Measurements from ENCODE around the gene ERC2. TPM values are rescaled to one million over a fixed set of nuclear protein-coding genes. Genes with fewer than 3 reads are reported as not detected.

Gene ERC2
- polyA plus RNA-seq, 2 of the 4 experiments (the other 2 are of a cell fraction): 0.16 TPM; not detected in 1

- POLR2A ChIA-PET: no interaction called here
- FAIRE-seq: no peak
- H3K27ac ChIP-seq: no peak overlapping the region
- H3K4me3 ChIP-seq: no peak overlapping the region
- H3K4me1 ChIP-seq: no peaks in the 10 kb centered on the region
- DNase-seq (ENCODE audit: low read depth in 1 of 2, low spot score in 1 of 2): no peak
- no peak overlapping the region for H3K4me2 ChIP-seq
- CTCF ChIA-PET: no interaction called here
- WGBS (ENCODE audit: missing lambda C conversion rate): 10% methylated on average over 3 of the region's 3 CpGs
- TF ChIP-seq ZC3H11A (IDR thresholded peaks at IDR 0.05) (no peak), POLR2AphosphoS2 (conservative IDR thresholded peaks at IDR 0.05; ENCODE audit: low read length) (no peak), RCOR1 (IDR thresholded peaks at IDR 0.05; ENCODE audit: low read depth, low read length) (no peak), CHD4 (IDR thresholded peaks at IDR 0.05; ENCODE audit: borderline replicate concordance) (no peak), BHLHE40 (IDR thresholded peaks at IDR 0.05; ENCODE audit: low read depth, low read length) (no peak), JUN (IDR thresholded peaks at IDR 0.05) (no peak)
- ATAC-seq: no peak
- H3K9me3 ChIP-seq: no peaks in the 10 kb centered on the region
Measured at GRCh38 chr3:55701997-55702396, 766.3 kb downstream of the ERC2 start.

- no peak for FAIRE-seq
Measured at GRCh38 chr3:55698831-55699230, 769.4 kb downstream of the ERC2 start.

GRCh38 chr3:55697177-55697865, 770.9 kb downstream of the ERC2 start:
- POLR2A ChIA-PET: no interaction called here
- TF ChIP-seq FOSL2 (IDR thresholded peaks at IDR 0.05): no peak
- no peak for TF ChIP-seq FOSL2 (CRISPR knock-in tag; IDR thresholded peaks at IDR 0.05)
- TF ChIP-seq NPAS2 (CRISPR knock-in tag; IDR thresholded peaks at IDR 0.05; ENCODE audit: borderline replicate concordance): no peak
- no peak for TF ChIP-seq RNF2 (IDR thresholded peaks at IDR 0.05; ENCODE audit: borderline replicate concordance, low read depth)
- no peak for TF ChIP-seq FOSB (CRISPR knock-in tag; IDR thresholded peaks at IDR 0.05)
- no peak for TF ChIP-seq EP300 (IDR thresholded peaks at IDR 0.05)
- no peak for TF ChIP-seq TP53 (CRISPR knock-in tag; IDR thresholded peaks at IDR 0.05)
- no peak for TF ChIP-seq KDM1A (IDR thresholded peaks at IDR 0.05; ENCODE audit: low read depth)
- TF ChIP-seq HOXB5 (CRISPR knock-in tag; IDR thresholded peaks at IDR 0.05): no peak
- TF ChIP-seq PHF8 (IDR thresholded peaks at IDR 0.05; ENCODE audit: borderline replicate concordance, low read depth): no peak
- no peak for TF ChIP-seq POLR2A (IDR thresholded peaks at IDR 0.05; ENCODE audit: low read length)
- no peak for TF ChIP-seq CBX2 (IDR thresholded peaks at IDR 0.05; ENCODE audit: borderline replicate concordance, low read depth)
- no peak for TF ChIP-seq JUN (IDR thresholded peaks at IDR 0.05)
- no peak for TF ChIP-seq ZFP36 (IDR thresholded peaks at IDR 0.05; ENCODE audit: borderline replicate concordance, partially characterized antibody)
- TF ChIP-seq CHD4 (IDR thresholded peaks at IDR 0.05; ENCODE audit: borderline replicate concordance): no peak
- TF ChIP-seq ZNF302 (CRISPR knock-in tag; IDR thresholded peaks at IDR 0.05): no peak
- TF ChIP-seq SREBF2 (IDR thresholded peaks at IDR 0.05): no peak
- TF ChIP-seq CHD2 (IDR thresholded peaks at IDR 0.05; ENCODE audit: low read length, partially characterized antibody): no peak
- TF ChIP-seq RAD21 (conservative IDR thresholded peaks at IDR 0.05 in 1 of 2, IDR thresholded peaks at IDR 0.05 in 1 of 2): no peak

More at GRCh38 chr3:55698831-55699230, 769.4 kb downstream of the ERC2 start:
- H3K4me1 ChIP-seq: no peaks in the 10 kb centered on the region
- H3K9me3 ChIP-seq: no peaks in the 10 kb centered on the region
- H3K4me3 ChIP-seq: no peak overlapping the region
- ChIA-PET POLR2A (no interaction called here), CTCF (no interaction called here)
- DNase-seq (ENCODE audit: low read depth in 1 of 2, low spot score in 1 of 2) (no peak), ATAC-seq (no peak)
- TF ChIP-seq EHMT2 (IDR thresholded peaks at IDR 0.05; ENCODE audit: low read depth): no peak
- no peak for TF ChIP-seq CBX8 (IDR thresholded peaks at IDR 0.05)
- TF ChIP-seq TFCP2L1 (CRISPR knock-in tag; IDR thresholded peaks at IDR 0.05): no peak
- TF ChIP-seq FOSL2 (IDR thresholded peaks at IDR 0.05): no peak
- TF ChIP-seq FOSL2 (CRISPR knock-in tag; IDR thresholded peaks at IDR 0.05): no peak
- WGBS (ENCODE audit: missing lambda C conversion rate): 29% methylated on average over 6 of the region's 6 CpGs
- H3K27ac ChIP-seq: no peak overlapping the region
- no peak overlapping the region for H3K4me2 ChIP-seq

More at GRCh38 chr3:55697177-55697865, 770.9 kb downstream of the ERC2 start:
- Histone ChIP-seq H3K4me1 (no peaks in the 10 kb centered on the region), H3K4me2 (no peak overlapping the region), H3K4me3 (no peak overlapping the region), H3K27ac (no peak overlapping the region), H3K9me3 (no peaks in the 10 kb centered on the region)
- 5% methylated on average over 4 of the region's 4 CpGs for WGBS (ENCODE audit: missing lambda C conversion rate)
- no peak for FAIRE-seq
- no peak for ATAC-seq
- CTCF ChIA-PET: no interaction called here
- DNase-seq (ENCODE audit: low read depth in 1 of 2, low spot score in 1 of 2): no peak
